ENCODE measurements around the gene ANKRD28. TPM values are rescaled to one million over a fixed set of nuclear protein-coding genes. Genes with fewer than 3 reads are reported as not detected.
A peak's percentile ranks its signal among the peaks of the same experiment; 100 is the strongest.

Gene ANKRD28
- total and polyA plus RNA-seq, 7 donors: 13.4 to 64.5 (median 41.5) TPM

DNA sequence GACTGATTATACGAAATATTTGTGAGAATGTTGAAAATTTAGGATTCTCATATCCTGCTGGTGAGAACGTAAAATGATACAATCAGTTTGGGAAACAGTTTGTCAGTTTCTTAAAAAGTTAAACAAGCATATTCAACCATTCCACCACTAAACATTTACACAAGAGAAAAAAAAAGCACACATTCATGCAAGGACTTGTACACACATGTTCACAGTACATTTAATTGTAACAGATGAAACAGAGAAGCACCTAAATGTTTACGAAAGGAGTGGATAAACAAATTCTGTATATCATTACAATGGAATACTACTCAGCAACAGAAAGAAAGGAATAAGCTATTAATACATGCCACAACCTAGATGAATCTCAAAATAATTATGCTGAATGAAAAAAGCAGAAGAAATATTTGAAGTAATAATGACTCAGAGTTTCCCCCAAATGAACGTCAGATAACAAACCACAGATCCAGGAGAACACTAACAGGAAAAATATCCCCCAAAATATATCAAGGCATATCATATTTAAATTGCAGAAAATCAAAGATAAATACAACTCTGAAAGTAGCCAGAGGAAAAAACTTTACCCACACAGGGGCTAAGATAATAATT lies 14.3 kb downstream of the ANKRD28 start:
- TF ChIP-seq EP300 (IDR thresholded peaks at IDR 0.05) (no peak), POLR2AphosphoS5 (IDR thresholded peaks at IDR 0.05) (peak in 2 of 4 donors; percentile 15 to 47), CTCF (IDR thresholded peaks at IDR 0.05) (no peak), POLR2A (IDR thresholded peaks at IDR 0.05) (no peak)
- Histone ChIP-seq H3K36me3 (no peaks in the 10 kb centered on the region), H3K4me3 (peak overlapping the region in 1 of 4 donors; percentile 6), H3K4me1 (peaks cover 0 to 74% (median 36%) of the 10 kb centered on the region in 4 donors), H3K27ac (peak overlapping the region in 2 of 4 donors; percentile 41 to 63), H3K9me3 (no peaks in the 10 kb centered on the region), H3K27me3 (no peaks in the 10 kb centered on the region)
- 78 to 80% methylated on average over 4 of the region's 4 CpGs for WGBS, 2 donors
- no peak for DNase-seq
- intact Hi-C loops (cut with DNase I): no loop called here

- Histone ChIP-seq H3K4me1 (peaks cover 0 to 66% (median 30%) of the 10 kb centered on the region in 4 donors), H3K4me3 (peak overlapping the region in 1 of 4 donors; percentile 6), H3K27ac (peak overlapping the region in 3 of 4 donors; percentile 41 to 63 (median 45))
Observed at GRCh38 chr3:15782429-15782828, 15.3 kb downstream of the ANKRD28 start.

DNA sequence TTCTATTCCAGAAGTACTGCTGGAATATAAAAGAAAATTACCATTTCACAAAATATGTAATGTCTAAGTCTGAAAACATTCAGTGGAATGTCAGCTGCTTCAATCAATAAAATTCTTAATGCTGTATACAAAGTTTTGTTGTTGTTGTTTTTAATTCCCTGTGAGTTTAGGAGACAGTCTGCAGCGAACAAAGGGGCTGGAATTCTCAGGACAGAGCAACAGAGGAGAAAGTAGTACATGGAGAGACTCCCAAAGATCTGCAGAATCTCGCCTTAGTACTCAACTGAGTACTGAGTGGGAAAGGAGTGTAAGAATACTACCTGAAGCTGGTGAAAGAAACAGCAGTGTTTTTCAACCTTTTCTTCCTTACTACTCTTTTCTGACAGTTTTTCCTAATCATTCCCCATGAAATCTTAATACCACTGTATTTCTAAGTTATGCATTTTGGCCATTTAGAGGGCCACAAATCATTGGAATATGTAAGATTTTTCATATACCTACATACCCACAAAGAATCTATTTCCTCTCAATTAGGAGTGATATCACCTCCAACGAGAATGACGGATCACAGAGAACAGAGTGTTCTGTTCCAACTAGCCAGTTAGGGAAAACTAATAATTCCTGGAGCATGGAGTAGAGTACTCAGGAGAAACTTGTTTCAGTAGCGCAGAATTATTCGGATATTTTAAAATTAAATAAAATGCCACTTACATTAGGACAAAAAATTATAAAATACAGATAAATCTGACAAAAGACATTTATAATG lies 16.0 kb downstream of the ANKRD28 start:
- TF ChIP-seq POLR2A (IDR thresholded peaks at IDR 0.05) (no peak), CTCF (IDR thresholded peaks at IDR 0.05) (no peak), EP300 (IDR thresholded peaks at IDR 0.05) (peak; percentile 45 to 94 (median 68)), POLR2AphosphoS5 (IDR thresholded peaks at IDR 0.05) (peak in 3 of 4 donors; percentile 17 to 73 (median 39))
- intact Hi-C loops (cut with DNase I): no loop called here
- Histone ChIP-seq H3K4me1 (peaks cover 0 to 60% (median 25%) of the 10 kb centered on the region in 4 donors), H3K4me3 (peak overlapping the region in 1 of 4 donors; percentile 6), H3K9me3 (no peaks in the 10 kb centered on the region), H3K36me3 (no peaks in the 10 kb centered on the region), H3K27ac (peak overlapping the region in 3 of 4 donors; percentile 41 to 63 (median 45)), H3K27me3 (no peaks in the 10 kb centered on the region)
- no peak for DNase-seq
- WGBS, 2 donors: 91 to 96% methylated on average over 6 of the region's 6 CpGs

More at GRCh38 chr3:15782429-15782828, 15.3 kb downstream of the ANKRD28 start:
- H3K36me3 ChIP-seq: no peaks in the 10 kb centered on the region
- 93 to 94% methylated on average over 2 of the region's 2 CpGs for WGBS, 2 donors
- no peaks in the 10 kb centered on the region for H3K9me3 ChIP-seq
- intact Hi-C loops (cut with DNase I): no loop called here
- TF ChIP-seq EP300 (IDR thresholded peaks at IDR 0.05) (no peak), POLR2AphosphoS5 (IDR thresholded peaks at IDR 0.05) (no peak), POLR2A (IDR thresholded peaks at IDR 0.05) (no peak), CTCF (IDR thresholded peaks at IDR 0.05) (no peak)
- DNase-seq: no peak
- no peaks in the 10 kb centered on the region for H3K27me3 ChIP-seq

DNA sequence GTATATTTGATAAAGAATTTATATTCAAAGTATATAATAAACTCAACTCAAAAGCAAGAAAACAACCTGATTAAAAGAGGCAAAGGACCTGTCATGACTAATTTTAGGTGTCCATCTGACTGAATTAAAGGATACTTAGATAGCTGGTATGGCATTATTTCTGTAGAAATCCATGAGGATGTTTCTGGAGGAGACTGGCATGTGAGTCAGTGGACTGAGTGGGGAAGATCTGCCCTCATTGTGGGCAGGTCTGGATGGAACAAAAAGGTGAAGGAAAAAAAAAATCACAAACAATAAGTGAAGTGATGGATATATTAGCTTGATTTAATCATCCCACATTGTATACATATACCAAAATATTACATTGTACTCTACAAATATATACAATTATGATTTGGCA lies 16.6 kb downstream of the ANKRD28 start:
- Histone ChIP-seq H3K36me3 (no peaks in the 10 kb centered on the region), H3K27ac (peak overlapping the region in 3 of 4 donors; percentile 41 to 63 (median 45)), H3K9me3 (no peaks in the 10 kb centered on the region), H3K4me1 (peaks cover 0 to 55% (median 25%) of the 10 kb centered on the region in 4 donors), H3K4me3 (no peak overlapping the region), H3K27me3 (no peaks in the 10 kb centered on the region)
- no peak for TF ChIP-seq POLR2A (IDR thresholded peaks at IDR 0.05)
- no peak for TF ChIP-seq POLR2AphosphoS5 (IDR thresholded peaks at IDR 0.05)
- no peak for TF ChIP-seq EP300 (IDR thresholded peaks at IDR 0.05)
- TF ChIP-seq CTCF (IDR thresholded peaks at IDR 0.05): no peak
- no peak for DNase-seq
- intact Hi-C loops (cut with DNase I): no loop called here

Measured in sigmoid colon (tissue), 7 donors.